K562 (cell line): ENCODE results near the gene TUT4. TPM values are rescaled to one million over a fixed set of nuclear protein-coding genes. Genes with fewer than 3 reads are reported as not detected.

Experiments used
- ARID1B ChIP-seq: fragments of 450-650 bp; IDR thresholded peaks from 2 replicates; pipeline ENCODE4 v1.6.1; 2016; ENCODE audit warnings: antibody characterized with exemption, mild to moderate bottlenecking, inconsistent platforms
- ARID3A ChIP-seq: IDR thresholded peaks from 2 replicates; pipeline ENCODE4 v1.6.1; 2012; ENCODE audit warnings: low read depth, low read length, improper control_type of control experiment, borderline replicate concordance
- ARID3B ChIP-seq: fragments of 250-450 bp; sonication (Bioruptor Pico); IDR thresholded peaks from 2 replicates; pipeline ENCODE4 v1.4.0; 2020; ENCODE audit warnings: borderline replicate concordance
- ATF1 ChIP-seq, 2 experiments: fragments of 450-650 bp in 1 of 2; IDR thresholded peaks; 2 replicates each; pipeline ENCODE4 v1.6.1; 2016; ENCODE audit warnings: missing compliant biosample characterization in 1 of 2, missing genetic modification characterization in 1 of 2
- BRF1 ChIP-seq: IDR thresholded peaks from 3 replicates; pipeline ENCODE4 v1.6.1; 2011; ENCODE audit warnings: borderline replicate concordance, mild to moderate bottlenecking; ENCODE audit not compliant: insufficient read length; ENCODE audit errors: extremely low read depth
- BRF2 ChIP-seq: IDR thresholded peaks from 3 replicates; pipeline ENCODE4 v1.6.1; 2011; ENCODE audit warnings: borderline replicate concordance, mild to moderate bottlenecking; ENCODE audit not compliant: insufficient read length, insufficient read depth
- CSDE1 ChIP-seq, 2 experiments: fragments of 450-650 bp; IDR thresholded peaks; 2 replicates each; pipeline ENCODE4 v1.6.1; 2016; ENCODE audit warnings: mild to moderate bottlenecking in 1 of 2
- ESRRB ChIP-seq: fragments of 250-450 bp; sonication (Bioruptor Pico); IDR thresholded peaks from 2 replicates; pipeline ENCODE4 v1.5.0; 2020; ENCODE audit warnings: mild to moderate bottlenecking, moderate library complexity, borderline replicate concordance
- FOXJ3 ChIP-seq: sonication (generic); formaldehyde crosslinking; IDR thresholded peaks from 2 replicates; pipeline ENCODE4 v1.4.0; 2020; ENCODE audit warnings: mild to moderate bottlenecking, missing genetic modification reagents
- GTF2E2 ChIP-seq: fragments of 200-800 bp; sonication (Bioruptor generic); IDR thresholded peaks from 2 replicates; pipeline ENCODE4 v1.6.1; 2016; ENCODE audit warnings: missing genetic modification characterization, missing compliant biosample characterization
- HDAC3 ChIP-seq: fragments of 450-650 bp; IDR thresholded peaks from 2 replicates; pipeline ENCODE4 v1.6.1; 2018; ENCODE audit warnings: borderline replicate concordance, mild to moderate bottlenecking, moderate library complexity; ENCODE audit not compliant: partially characterized antibody
- NEUROD1 ChIP-seq: fragments of 150-350 bp; IDR thresholded peaks from 2 replicates; pipeline ENCODE4 v1.6.1; 2014; ENCODE audit warnings: borderline replicate concordance, low read length, low read depth; ENCODE audit not compliant: partially characterized antibody
- NR2F6 ChIP-seq: fragments of 450-650 bp; formaldehyde crosslinking; IDR thresholded peaks from 2 replicates; pipeline ENCODE4 v1.4.0; 2020; ENCODE audit warnings: mild to moderate bottlenecking
- SMAD3 ChIP-seq: fragments of 450-650 bp; formaldehyde crosslinking; conservative IDR thresholded peaks from 2 replicates; pipeline ENCODE4 v1.4.0; 2020; ENCODE audit warnings: mild to moderate bottlenecking
- SMARCC2 ChIP-seq: fragments of 450-650 bp; IDR thresholded peaks from 2 replicates; pipeline ENCODE4 v1.6.1; 2017; ENCODE audit warnings: antibody characterized with exemption, moderate library complexity, mild to moderate bottlenecking, low read depth
- STAT6 ChIP-seq: sonication (generic); formaldehyde crosslinking; IDR thresholded peaks from 2 replicates; pipeline ENCODE4 v1.8.1; 2023; ENCODE audit warnings: mild to moderate bottlenecking, missing genetic modification reagents
- YBX1 ChIP-seq: fragments of 450-650 bp; IDR thresholded peaks from 2 replicates; pipeline ENCODE4 v1.7.1; 2016; ENCODE audit warnings: mild to moderate bottlenecking
- ZBTB17 ChIP-seq: fragments of 450-650 bp; formaldehyde crosslinking; IDR thresholded peaks from 2 replicates; pipeline ENCODE4 v1.4.0; 2020; ENCODE audit warnings: mild to moderate bottlenecking
- ZEB2 ChIP-seq: fragments of 450-650 bp; IDR thresholded peaks from 2 replicates; pipeline ENCODE4 v1.6.1; 2016
- ZNF12 ChIP-seq: sonication (generic); formaldehyde crosslinking; IDR thresholded peaks from 2 replicates; pipeline ENCODE4 v1.4.0; 2020; ENCODE audit warnings: mild to moderate bottlenecking, missing genetic modification reagents
- polyA plus RNA-seq, 8 experiments: library from polyadenylated mRNA; depleted of rRNA in 4 of 8; stranded (reverse) in 5 of 8; unstranded in 3 of 8; fragments of >200 nt; fragmentation: Nextera tagmentation in 2 of 8; fragmentation: Illumina TruSeq in 1 of 8; extraction: Ambion mirVana in 2 of 8; extraction: Trizol in 1 of 8; gene quantifications; 2 replicates each; pipeline versions ENCODE4 v1.2.1 to v1.2.3, GENCODE V29; 2011 to 2014; ENCODE audit warnings: inconsistent platforms in 1 of 8, missing spikeins in 1 of 8
- total RNA-seq, 7 experiments: library from RNA; depleted of rRNA in 6 of 7; stranded (reverse); fragments of >200 nt in 6 of 7; fragmentation: Illumina TruSeq in 2 of 7; extraction: Trizol in 2 of 7; gene quantifications; 2 replicates each; pipeline versions ENCODE4 v1.2.1 to v1.2.3, GENCODE V29; 2011 to 2021; ENCODE audit warnings: low replicate concordance in 1 of 7

TUT4 gene
- total and polyA plus RNA-seq, 9 of the 15 experiments (the other 6 are each of a cell fraction or from before 2014, with no cell fraction given), result 15.8 to 53.5 (median 36.7) TPM

GRCh38 chr1:52404116-52404974 lies 148.5 kb downstream of the TUT4 start, which contains the start of the genes ORC1 and PRPF38A (continued):
- TF ChIP-seq ARID1B (peak; percentile 45; the same call in 1 of the 2 replicates), FOXJ3 (CRISPR knock-in tag) (no peak), GTF2E2 (tag) (peak; percentile 92; the same call in 1 of the 2 replicates), NEUROD1 (peak; percentile 65), STAT6 (CRISPR knock-in tag) (no peak), ARID3A (no peak), ESRRB (no peak), SMARCC2 (no peak), HDAC3 (peak; percentile 48), ZEB2 (peak; percentile 70), ZBTB17 (CRISPR knock-in tag) (peak; percentile 78; the same call in 1 of the 2 replicates), BRF2 (no peak), BRF1 (no peak), ARID3B (CRISPR knock-in tag) (no peak), CSDE1 (IDR thresholded peaks at IDR 0.05) (peak in 1 of 2 experiments; percentile 79; a peak in 1 of 4 replicates), ATF1 (CRISPR knock-in tag; IDR thresholded peaks at IDR 0.05) (peak; percentile 78), ATF1 (tag; IDR thresholded peaks at IDR 0.05) (peak; percentile 98), ZNF12 (CRISPR knock-in tag) (no peak), NR2F6 (CRISPR knock-in tag) (no peak), SMAD3 (CRISPR knock-in tag) (peak; percentile 23; the same call in 1 of the 2 replicates), YBX1 (no peak)
